Fibroblast of upper back skin (primary cell): ENCODE results near the gene CCDC122.
A peak's percentile ranks its signal among the peaks of the same experiment; 100 is the strongest.

Experiments
- DNase-seq: peaks from one replicate; pipeline ENCODE4 v3.0.0-alpha.2; 2013

CCDC122 gene

DNA sequence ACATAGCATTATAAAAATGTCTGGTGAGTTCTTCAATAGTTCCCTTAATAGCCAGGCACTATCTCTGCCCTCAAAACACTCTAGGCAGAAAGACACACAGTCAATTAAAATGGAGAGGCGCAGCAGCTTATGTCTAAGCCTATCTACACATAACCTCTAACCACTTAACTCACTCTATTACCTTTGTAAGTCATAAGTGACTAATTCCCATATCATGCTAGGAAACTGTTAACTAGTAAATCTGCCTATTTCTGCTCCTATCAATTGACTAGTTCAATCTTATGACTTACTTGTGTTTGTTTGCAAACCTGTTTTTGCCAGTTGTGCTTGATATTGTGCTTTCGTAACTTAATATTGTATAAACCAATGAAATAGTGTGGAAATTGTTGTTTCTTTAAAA, 3.2 kb downstream of the CCDC122 start:
- no peak for DNase-seq

DNA sequence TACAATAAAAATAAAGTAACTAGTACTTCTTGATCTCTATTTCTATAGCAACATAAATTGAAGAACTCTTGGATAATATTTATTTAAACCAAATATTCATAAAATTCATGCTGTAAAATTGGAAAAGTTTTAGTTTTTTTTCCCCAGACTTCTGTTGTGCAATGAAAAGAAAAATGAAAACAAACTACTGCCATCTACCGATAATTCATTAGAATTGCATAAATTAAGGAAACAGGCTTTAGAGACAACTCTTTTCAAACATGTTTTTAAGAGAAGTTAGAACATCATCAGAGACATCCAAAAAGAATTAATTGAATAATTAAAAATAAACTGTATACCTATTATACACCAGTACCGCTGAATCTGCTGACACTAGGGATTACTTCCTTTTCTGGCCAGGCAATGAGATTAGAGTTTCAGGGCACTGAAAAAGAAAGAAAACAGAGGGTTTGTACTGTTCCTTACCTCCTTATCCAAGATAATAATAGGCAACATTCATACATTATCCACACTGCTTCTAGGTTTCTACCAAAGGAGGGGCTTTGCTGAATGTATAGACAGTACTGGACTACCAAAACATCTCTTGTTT, 4.9 kb downstream of the CCDC122 start:
- peak; percentile 30 for DNase-seq

GRCh38 chr13:43872181-43872580, 7.4 kb downstream of the CCDC122 start:
- DNase-seq = peak; percentile 44

GRCh38 chr13:43865892-43866291, 13.6 kb downstream of the CCDC122 start:
- DNase-seq = peak; percentile 77

GRCh38 chr13:43864921-43865320, 14.6 kb downstream of the CCDC122 start:
- no peak for DNase-seq

GRCh38 chr13:43861863-43862262, 17.7 kb downstream of the CCDC122 start:
- peak; percentile 51 for DNase-seq

- DNase-seq = no peak
Observed at GRCh38 chr13:43852923-43853404, 26.6 kb downstream of the CCDC122 start.

GRCh38 chr13:43850873-43851272, 28.7 kb downstream of the CCDC122 start:
- no peak for DNase-seq

DNA sequence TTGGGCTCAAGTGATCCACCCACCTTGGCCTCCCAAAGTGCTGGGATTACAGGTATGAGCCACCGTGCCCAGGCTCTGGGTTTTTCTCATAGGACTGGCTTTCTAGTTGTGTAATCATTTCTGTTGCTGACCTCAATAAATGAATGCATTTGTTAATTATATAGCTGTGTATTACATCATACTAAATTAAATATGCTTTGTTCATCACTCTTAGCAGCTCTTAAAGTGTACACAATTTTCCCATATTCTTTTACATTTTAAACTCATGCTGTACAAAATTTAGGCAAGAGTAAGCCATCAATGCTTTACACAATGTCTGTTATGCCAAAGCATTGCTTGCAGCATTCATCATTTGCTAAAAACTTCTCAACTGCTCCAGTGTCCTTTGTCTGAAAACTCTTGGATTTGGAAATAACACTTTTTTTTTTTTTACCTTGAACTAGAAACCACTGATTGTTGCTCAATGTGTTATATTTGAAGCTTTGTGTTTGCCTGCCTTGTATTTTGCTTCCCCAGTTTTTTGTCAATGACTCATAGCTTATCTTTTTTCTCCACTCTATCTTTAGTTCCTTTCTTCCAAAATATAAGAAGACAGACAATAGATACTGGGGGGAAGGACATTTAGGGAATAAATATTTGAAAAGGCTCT, 31.4 kb downstream of the CCDC122 start:
- peak; percentile 82 for DNase-seq

DNA sequence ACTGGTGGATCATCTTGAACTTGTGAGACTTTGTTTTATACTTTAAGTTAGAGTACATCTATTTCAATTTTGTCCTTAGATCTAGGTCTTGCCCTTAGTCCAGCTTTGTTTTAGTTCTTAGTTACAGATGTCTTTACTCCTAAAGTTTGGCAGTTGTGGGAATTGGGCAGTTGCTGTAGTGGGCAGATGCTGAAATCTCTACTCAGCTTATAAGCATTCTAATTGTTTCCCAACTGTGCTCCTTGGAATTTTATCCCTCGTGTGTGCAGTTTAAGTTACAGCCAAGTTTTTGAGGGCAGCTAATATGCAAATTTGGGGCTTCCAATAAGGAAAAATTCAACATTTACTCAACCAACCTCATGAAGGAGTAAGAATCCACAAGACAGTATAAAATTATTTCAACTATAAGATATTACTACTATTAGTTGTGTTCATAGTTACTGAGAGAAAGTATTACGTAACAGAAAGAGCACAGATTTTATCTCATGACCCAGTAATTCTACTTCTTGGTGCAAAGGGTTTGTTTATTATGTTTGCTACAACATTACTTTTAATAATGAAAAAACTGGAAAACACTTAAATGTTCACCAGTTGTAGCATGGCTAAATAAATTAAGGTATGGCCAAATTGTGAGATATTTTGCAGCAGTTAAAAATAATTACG, 32.9 kb downstream of the CCDC122 start:
- DNase-seq = peak; percentile 61

DNA sequence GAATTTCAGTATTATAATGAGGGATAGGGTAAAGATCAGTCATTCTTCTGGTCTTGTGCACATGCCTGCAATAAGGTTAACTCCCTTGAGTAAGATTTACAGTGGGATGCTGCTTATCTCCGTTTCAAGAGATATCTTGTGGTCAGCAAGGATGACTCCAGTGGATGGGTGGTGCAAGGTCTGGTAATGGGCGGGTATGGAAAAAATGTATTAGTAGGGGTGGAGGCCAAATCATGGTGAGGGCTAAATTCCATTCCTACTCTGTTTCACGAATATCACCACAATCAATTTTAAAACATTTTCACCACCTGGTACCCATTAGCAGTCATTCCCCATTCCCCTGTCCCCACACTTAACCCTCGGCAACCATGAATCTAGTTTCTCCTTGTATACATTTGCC, 40.6 kb downstream of the CCDC122 start:
- peak; percentile 93 for DNase-seq

DNA sequence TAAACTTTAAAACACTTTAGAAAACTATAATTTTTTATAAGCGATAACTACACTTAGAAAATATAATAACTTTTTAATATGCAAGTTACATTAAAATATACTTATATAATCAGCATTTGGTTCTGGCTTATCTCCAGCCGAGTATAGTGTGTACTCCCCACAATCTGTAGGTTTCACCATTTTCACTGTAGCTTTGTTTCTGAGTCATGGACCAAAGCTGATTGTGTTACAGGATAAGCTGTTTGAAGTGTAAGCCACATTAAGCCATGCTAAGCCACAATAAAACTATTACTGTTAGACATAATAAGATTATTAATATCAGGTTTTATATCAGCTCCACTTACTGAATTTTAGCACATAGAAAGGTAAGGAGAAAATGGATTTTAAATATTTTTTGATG, 43.8 kb downstream of the CCDC122 start:
- peak; percentile 67 for DNase-seq

- DNase-seq = peak; percentile 87
Observed at GRCh38 chr13:43831088-43831487, 48.5 kb downstream of the CCDC122 start.

DNA sequence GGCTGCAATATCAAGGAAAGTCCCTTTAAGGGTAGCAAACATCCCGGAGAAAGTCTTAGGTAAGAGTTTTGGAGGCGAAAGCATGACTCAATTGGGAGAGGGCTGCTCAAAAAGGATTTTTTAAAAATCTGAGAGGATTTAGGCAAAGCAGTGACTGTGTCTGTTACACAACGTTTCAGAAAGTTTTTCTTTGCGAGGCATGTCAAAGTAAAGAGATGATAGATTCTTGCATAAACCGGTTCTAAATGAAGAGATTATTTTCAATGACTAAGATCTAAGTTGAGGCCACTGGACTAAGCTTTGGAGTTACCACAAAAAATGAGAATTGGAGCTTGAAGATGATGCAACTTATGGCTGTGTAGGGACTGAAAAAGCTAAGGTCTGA, 49.1 kb downstream of the CCDC122 start:
- DNase-seq = peak; percentile 93

DNA sequence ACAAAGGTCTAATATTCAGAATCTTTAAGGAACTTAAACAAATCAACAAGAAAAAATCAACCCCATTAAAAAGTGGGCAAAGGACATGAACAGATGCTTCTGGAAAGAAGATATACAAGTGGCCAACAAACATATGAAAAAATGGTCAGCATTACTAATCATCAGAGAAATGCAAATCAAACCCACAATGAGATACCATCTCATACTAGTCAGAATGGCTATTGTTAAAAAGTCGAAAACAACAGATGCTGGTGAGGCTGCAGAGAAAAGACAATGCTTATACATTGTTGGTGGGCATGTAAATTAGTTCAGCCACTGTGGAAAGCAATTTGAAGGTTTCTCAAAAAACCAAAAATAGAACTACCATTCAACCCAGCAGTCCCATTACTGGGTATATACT, 54.9 kb downstream of the CCDC122 start:
- DNase-seq = peak; percentile 42

DNA sequence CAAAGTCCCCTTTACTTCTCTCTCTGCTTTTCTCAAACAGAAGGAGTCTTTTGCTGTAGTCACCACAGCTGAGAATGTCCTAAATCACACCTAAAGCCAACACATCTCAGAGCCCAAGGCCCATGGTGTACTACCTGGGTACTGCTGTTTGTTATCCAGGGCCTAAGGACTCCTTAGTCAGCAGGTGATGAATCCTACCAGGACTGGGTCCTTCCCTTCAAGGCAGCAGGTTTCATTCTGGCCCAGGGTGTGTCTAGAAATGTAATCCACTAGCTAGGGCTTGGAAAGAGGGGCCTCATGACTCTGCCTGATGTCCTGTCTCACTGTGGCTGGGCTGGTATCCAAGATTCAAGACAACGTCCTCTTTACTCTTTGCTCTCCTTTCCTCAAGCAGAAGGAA, 56.6 kb downstream of the CCDC122 start:
- no peak for DNase-seq

DNA sequence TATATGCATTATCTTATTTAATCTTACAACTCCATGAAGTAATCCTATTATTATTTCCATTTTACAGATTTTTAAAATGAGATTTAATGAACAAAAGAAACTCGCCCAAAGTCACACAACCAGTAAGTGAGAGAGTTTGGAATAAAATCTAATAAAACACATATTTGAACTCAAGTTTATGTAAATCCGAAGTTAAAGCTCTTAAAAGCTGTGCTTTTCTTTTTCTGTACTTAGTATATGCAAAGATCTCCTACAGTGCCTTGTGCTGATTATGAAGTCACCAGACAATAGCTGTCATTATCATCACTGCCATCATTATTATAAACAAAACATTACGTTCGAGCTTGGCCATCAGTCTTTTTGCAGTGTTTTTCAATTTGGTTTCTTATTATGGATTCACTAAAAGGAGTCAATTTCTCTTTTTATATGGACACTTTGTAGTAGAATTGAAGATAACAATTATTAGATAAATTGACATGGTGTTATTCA, 63.1 kb downstream of the CCDC122 start:
- DNase-seq = no peak

GRCh38 chr13:43815204-43815603, 64.3 kb downstream of the CCDC122 start:
- DNase-seq = peak; percentile 96

DNA sequence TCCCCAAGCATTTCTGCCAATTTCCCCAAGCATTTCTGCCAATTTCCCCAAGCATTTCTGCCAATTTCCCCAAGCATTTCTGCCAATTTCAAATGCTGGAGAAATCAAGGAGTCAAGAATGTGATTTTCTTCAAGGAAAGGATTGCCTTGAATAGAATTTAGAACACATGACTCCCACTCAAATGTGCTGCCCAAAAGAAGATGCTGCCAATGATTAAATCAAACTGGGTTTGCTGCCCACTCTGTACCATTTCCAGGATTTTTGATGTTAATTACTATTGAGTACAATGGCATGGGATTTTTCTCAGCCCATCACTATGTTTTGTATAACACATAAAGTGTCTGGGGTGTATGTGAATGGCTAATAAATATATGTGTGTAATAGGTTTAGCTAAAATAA, 70.9 kb downstream of the CCDC122 start:
- DNase-seq = no peak

- DNase-seq = peak; percentile 36
Observed at GRCh38 chr13:43805681-43806128, 73.8 kb downstream of the CCDC122 start.

GRCh38 chr13:43805071-43805468, 74.5 kb downstream of the CCDC122 start:
- DNase-seq = peak; percentile 96

DNA sequence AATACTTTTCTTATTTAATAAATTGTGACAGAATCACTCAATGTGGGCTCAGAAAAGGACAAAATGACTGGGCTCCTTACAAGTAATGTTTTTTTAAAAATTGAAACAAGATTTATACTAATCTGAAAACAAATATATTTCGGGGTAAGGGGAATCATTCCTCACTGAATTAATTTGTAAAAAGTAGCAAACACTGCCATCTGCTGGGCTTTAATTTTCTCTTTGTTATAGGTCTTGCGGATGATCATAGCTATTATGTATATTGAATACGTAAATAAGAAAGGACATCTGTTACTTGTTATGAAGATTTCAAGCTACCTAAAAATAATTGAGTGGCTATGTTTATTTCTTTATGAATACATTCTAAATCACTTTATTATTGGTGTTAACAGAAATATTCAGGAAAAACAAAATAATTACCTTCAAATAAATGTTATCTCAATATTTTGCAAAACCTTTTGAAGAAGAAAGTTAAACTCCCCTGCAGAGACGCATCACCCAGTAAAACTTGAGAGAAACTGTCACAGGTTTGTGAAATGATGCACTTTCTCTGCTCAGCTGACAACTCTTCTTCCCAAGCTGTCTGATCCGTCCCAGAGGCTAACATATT, 75.0 kb downstream of the CCDC122 start:
- DNase-seq = peak; percentile 85

DNA sequence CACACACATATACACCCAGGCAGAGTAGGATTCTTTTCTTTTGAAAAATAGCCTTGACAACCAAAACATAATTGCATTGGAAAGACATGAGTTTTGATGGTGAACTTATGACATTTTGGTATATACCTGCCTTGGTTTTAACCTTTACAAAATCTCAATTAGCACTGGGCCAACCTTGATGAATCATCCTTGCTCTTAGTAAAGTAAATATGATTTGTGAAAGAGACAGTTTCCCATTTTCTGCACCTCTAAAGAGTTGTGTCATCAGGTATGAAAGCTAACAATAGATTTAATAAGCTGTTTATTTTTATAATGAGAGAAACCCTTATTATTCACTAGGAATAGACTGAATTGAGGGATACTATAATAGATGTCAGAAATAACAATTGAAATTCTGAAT, 77.0 kb downstream of the CCDC122 start:
- no peak for DNase-seq

- no peak for DNase-seq
Observed at GRCh38 chr13:43800828-43801227, 78.7 kb downstream of the CCDC122 start.
